ENCODE results near the gene PNMA6E. TPM values are rescaled to one million over a fixed set of nuclear protein-coding genes. Genes with fewer than 3 reads are reported as not detected.
A peak's percentile ranks its signal among the peaks of the same experiment; 100 is the strongest.
"Not testable (repeated sequence)": the region's sequence is repeated elsewhere in the genome, so short reads cannot be mapped to it uniquely, and the experiment has no call there.

Gene PNMA6E
- total and polyA plus RNA-seq, 4 donors: 0.08 TPM; not detected in 3

DNA sequence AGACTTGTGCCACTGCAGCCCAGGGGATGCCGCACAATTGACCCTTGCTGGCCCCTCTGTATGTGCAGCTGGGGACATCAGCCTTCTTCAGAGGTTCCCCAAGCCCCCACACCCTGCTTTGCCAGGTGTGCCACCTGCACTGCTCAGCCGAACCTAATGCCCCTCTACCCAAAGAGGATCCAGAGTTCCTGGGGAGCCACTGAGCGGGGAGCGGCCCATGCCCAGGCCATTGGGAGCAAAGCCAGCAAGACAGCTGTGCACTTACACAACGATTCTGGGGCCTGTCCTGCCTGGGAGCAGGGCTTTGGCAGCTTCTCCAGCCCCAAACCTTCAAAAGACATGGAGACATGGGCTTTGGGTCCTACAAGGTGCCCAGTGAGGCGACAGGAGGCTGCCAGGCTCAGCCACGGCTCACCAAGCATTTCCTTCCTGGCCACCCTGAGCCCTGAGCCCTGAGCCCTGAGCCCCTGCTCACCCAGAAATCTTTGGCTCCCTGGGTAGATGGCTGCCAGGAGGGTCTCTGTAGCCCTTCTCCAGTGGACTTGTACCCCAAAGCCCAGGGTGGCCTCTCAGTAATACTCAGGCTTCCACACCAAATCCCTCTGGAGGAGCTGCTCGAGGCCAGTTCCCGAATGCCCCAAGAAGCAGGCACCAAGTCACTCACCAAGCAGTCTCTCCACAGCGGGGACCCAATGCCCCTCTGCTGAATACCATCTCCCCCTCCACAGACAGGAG, 13.0 kb downstream of the PNMA6E start:
- Histone ChIP-seq H3K9ac (ENCODE audit: insufficient read depth in 1 of 2, low read length in 2 of 2) (no peak overlapping the region), H3K36me3 (ENCODE audit: control insufficient read depth in 4 of 4, insufficient read depth in 4 of 4, low read length in 4 of 4) (no peaks in the 10 kb centered on the region), H3K27ac (ENCODE audit: low read depth in 1 of 2, low read length in 1 of 2) (no peak overlapping the region), H3K27me3 (ENCODE audit: control insufficient read depth in 3 of 3, insufficient read depth in 3 of 3, low read length in 2 of 3) (no peaks in the 10 kb centered on the region), H3K9me3 (ENCODE audit: control insufficient read depth in 4 of 4, insufficient read depth in 3 of 4, low read length in 3 of 4) (peaks cover 0 to 9% (median 2%) of the 10 kb centered on the region in 4 donors), H3K4me3 (no peak overlapping the region), H3K4me1 (ENCODE audit: control insufficient read depth in 5 of 5, insufficient read depth in 5 of 5, low read length in 5 of 5) (no peaks in the 10 kb centered on the region)
- ATAC-seq (ENCODE audit: insufficient read depth, low FRiP score) (no peak), DNase-seq (peak; percentile 17 to 45 (median 37))
- TF ChIP-seq, protein P1, sequence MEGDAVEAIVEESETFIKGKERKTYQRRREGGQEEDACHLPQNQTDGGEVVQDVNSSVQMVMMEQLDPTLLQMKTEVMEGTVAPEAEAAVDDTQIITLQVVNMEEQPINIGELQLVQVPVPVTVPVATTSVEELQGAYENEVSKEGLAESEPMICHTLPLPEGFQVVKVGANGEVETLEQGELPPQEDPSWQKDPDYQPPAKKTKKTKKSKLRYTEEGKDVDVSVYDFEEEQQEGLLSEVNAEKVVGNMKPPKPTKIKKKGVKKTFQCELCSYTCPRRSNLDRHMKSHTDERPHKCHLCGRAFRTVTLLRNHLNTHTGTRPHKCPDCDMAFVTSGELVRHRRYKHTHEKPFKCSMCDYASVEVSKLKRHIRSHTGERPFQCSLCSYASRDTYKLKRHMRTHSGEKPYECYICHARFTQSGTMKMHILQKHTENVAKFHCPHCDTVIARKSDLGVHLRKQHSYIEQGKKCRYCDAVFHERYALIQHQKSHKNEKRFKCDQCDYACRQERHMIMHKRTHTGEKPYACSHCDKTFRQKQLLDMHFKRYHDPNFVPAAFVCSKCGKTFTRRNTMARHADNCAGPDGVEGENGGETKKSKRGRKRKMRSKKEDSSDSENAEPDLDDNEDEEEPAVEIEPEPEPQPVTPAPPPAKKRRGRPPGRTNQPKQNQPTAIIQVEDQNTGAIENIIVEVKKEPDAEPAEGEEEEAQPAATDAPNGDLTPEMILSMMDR (IDR thresholded peaks at IDR 0.05; ENCODE audit: control extremely low read depth, extremely low read depth): no peak
- WGBS, 2 donors: 81 to 84% methylated on average over 9 to 10 of the region's 10 CpGs

DNA sequence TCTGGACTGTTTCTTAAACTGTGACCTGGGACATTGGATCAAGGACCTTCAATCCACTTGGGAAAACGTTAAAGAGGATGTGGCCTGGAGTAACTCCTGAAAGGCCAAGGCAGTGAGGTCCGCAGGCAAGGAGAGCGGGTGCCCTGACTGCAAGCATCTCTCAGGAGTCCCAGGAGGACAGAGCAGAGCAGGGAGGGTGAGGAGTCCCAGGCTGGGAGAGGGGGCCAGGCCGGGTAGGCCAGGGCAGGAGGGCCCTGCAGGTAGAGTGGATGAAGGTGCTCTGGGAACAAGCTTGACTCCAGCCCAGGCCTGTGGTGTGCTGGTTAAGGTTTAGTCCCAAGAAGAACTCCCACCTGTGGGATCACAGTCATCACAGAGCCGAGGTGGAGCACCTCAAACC, 13.8 kb downstream of the PNMA6E start:
- Histone ChIP-seq H3K27ac (ENCODE audit: low read depth in 1 of 2, low read length in 1 of 2) (no peak overlapping the region), H3K27me3 (ENCODE audit: control insufficient read depth in 3 of 3, insufficient read depth in 3 of 3, low read length in 2 of 3) (no peaks in the 10 kb centered on the region), H3K9me3 (ENCODE audit: control insufficient read depth in 4 of 4, insufficient read depth in 3 of 4, low read length in 3 of 4) (peaks cover 0 to 9% (median 2%) of the 10 kb centered on the region in 4 donors), H3K4me1 (ENCODE audit: control insufficient read depth in 5 of 5, insufficient read depth in 5 of 5, low read length in 5 of 5) (peaks cover 0 to 2% (median 0%) of the 10 kb centered on the region in 5 donors), H3K4me3 (no peak overlapping the region), H3K36me3 (ENCODE audit: control insufficient read depth in 4 of 4, insufficient read depth in 4 of 4, low read length in 4 of 4) (no peaks in the 10 kb centered on the region), H3K9ac (ENCODE audit: insufficient read depth in 1 of 2, low read length in 2 of 2) (no peak overlapping the region)
- DNase-seq: no peak
- ATAC-seq (ENCODE audit: insufficient read depth, low FRiP score): no peak
- 64 to 81% methylated on average over 5 of the region's 5 CpGs for WGBS, 2 donors
- TF ChIP-seq, protein P1 (IDR thresholded peaks at IDR 0.05; ENCODE audit: control extremely low read depth, extremely low read depth): no peak

DNA sequence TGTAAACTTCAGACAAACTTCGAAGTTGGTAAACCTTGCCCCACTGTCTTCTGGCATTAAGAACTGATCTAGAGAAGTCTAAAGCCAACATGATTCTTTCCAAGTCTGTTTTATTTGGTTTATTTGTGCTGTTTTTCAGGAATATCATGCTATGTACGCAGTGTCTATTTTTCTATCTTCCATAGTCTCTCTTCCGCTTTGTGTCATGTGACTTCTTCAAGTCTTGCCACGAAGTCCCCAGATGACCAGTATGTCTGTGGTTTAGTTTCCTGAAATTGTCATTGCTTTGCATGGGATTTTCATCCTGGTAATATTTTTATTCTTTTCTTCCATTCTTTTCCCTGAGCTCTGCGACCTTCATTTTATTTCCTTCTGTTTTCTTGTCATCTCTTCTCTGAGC, 15.1 kb downstream of the PNMA6E start:
- H3K4me3 ChIP-seq: no peak overlapping the region
- 72 to 78% methylated on average over 5 of the region's 5 CpGs for WGBS, 2 donors
- DNase-seq: no peak
- peaks cover 0 to 7% (median 2%) of the 10 kb centered on the region in 4 donors for H3K9me3 ChIP-seq (ENCODE audit: control insufficient read depth in 4 of 4, insufficient read depth in 3 of 4, low read length in 3 of 4)
- no peaks in the 10 kb centered on the region for H3K27me3 ChIP-seq (ENCODE audit: control insufficient read depth in 3 of 3, insufficient read depth in 3 of 3, low read length in 2 of 3)
- H3K4me1 ChIP-seq (ENCODE audit: control insufficient read depth in 5 of 5, insufficient read depth in 5 of 5, low read length in 5 of 5): peaks cover 0 to 5% (median 0%) of the 10 kb centered on the region in 5 donors
- no peak overlapping the region for H3K9ac ChIP-seq (ENCODE audit: insufficient read depth in 1 of 2, low read length in 2 of 2)
- no peaks in the 10 kb centered on the region for H3K36me3 ChIP-seq (ENCODE audit: control insufficient read depth in 4 of 4, insufficient read depth in 4 of 4, low read length in 4 of 4)
- ATAC-seq (ENCODE audit: insufficient read depth, low FRiP score): no peak
- no peak overlapping the region for H3K27ac ChIP-seq (ENCODE audit: low read depth in 1 of 2, low read length in 1 of 2)
- TF ChIP-seq, protein P1 (IDR thresholded peaks at IDR 0.05; ENCODE audit: control extremely low read depth, extremely low read depth): no peak

DNA sequence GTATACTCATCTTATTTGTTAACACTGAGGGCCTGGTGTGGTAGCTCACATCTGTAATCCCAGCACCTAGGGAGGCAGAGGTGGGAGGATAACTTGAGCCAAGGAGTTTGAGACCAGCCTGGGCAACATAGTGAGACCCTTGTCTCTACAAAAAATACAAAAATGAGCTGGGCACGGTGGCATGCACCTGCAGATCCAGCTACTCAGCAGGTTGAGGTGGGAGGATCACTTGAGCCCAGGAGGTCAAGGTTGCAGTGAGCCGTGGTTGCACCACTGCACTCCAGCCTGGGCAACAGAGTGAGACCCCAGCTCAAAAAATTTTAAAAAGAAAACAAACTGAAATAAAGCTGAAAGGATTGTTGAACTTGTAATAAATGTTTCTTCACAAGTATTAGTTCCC, 16.2 kb downstream of the PNMA6E start:
- ATAC-seq (ENCODE audit: insufficient read depth, low FRiP score); H3K9me3 ChIP-seq (ENCODE audit: control insufficient read depth in 4 of 4, insufficient read depth in 3 of 4, low read length in 3 of 4); H3K27me3 ChIP-seq (ENCODE audit: control insufficient read depth in 3 of 3, insufficient read depth in 3 of 3, low read length in 2 of 3); H3K4me3 ChIP-seq; H3K9ac ChIP-seq (ENCODE audit: insufficient read depth in 1 of 2, low read length in 2 of 2); DNase-seq; H3K36me3 ChIP-seq (ENCODE audit: control insufficient read depth in 4 of 4, insufficient read depth in 4 of 4, low read length in 4 of 4); H3K27ac ChIP-seq (ENCODE audit: low read depth in 1 of 2, low read length in 1 of 2): not testable (repeated sequence)
- peaks cover 0 to 10% (median 0%) of the 10 kb centered on the region in 5 donors for H3K4me1 ChIP-seq (ENCODE audit: control insufficient read depth in 5 of 5, insufficient read depth in 5 of 5, low read length in 5 of 5)
- WGBS, 2 donors: 68 to 100% methylated on average over 2 of the region's 2 CpGs
